Measurements from ENCODE around the gene HOXA3. TPM values are rescaled to one million over a fixed set of nuclear protein-coding genes. Genes with fewer than 3 reads are reported as not detected.

Gene HOXA3
- polyA plus RNA-seq, 1 of the 3 experiments (the other 2 are of a cell fraction), result 0.15 TPM

GRCh38 chr7:27171325-27171636 lies 18.9 kb upstream of the HOXA3 start:
- no peak overlapping the region for H3K27ac ChIP-seq (ENCODE audit: low read depth in 2 of 2, low read length in 1 of 2)
- ChIA-PET CTCF (interaction anchor here (0.7 to 12.3 kb wide), 9 partner anchors 3 to 802 kb away, joined by 3 to 205 read pairs (median 4); partner anchors contain the start of genes HOXA10, HOXA3, HOXA7 and HOXA9), POLR2A (no interaction called here)
- no peaks in the 10 kb centered on the region for H3K9me3 ChIP-seq
- H3K79me2 ChIP-seq (ENCODE audit: insufficient read depth), result no peaks in the 10 kb centered on the region
- no peak overlapping the region for H3K9ac ChIP-seq
- peaks cover 13% of the 10 kb centered on the region for H4K20me1 ChIP-seq (ENCODE audit: insufficient read depth)
- H3K4me2 ChIP-seq, result no peak overlapping the region
- H3K27me3 ChIP-seq (ENCODE audit: insufficient read depth), result peaks cover 100% of the 10 kb centered on the region
- DNase-seq, result no peak
- H3K4me3 ChIP-seq (ENCODE audit: low read depth in 2 of 2, low read length in 1 of 2), result no peak overlapping the region
- H2AFZ ChIP-seq (ENCODE audit: low read depth), result no peak overlapping the region
- H3K4me1 ChIP-seq (ENCODE audit: control insufficient read depth in 1 of 2, insufficient read depth in 2 of 2, low read depth in 1 of 2, low read length in 1 of 2), result peaks cover 0 to 2% of the 10 kb centered on the region in 2 experiments; a peak in 1 of 4 replicates
- no peak for TF ChIP-seq RCOR1 (IDR thresholded peaks at IDR 0.05; ENCODE audit: low read length)
- no peak for TF ChIP-seq GABPA (IDR thresholded peaks at IDR 0.05; ENCODE audit: low read depth)
- TF ChIP-seq EZH2phosphoT487 (IDR thresholded peaks at IDR 0.05; ENCODE audit: borderline replicate concordance, low read depth), result 0 out of 2 replicates have a peak, but pooled peaks have one; percentile 26
- no peak for TF ChIP-seq RFX5 (IDR thresholded peaks at IDR 0.05; ENCODE audit: low read length)
- TF ChIP-seq TEAD4 (IDR thresholded peaks at IDR 0.05; ENCODE audit: borderline replicate concordance, insufficient read depth), result no peak
- TF ChIP-seq, protein P1, sequence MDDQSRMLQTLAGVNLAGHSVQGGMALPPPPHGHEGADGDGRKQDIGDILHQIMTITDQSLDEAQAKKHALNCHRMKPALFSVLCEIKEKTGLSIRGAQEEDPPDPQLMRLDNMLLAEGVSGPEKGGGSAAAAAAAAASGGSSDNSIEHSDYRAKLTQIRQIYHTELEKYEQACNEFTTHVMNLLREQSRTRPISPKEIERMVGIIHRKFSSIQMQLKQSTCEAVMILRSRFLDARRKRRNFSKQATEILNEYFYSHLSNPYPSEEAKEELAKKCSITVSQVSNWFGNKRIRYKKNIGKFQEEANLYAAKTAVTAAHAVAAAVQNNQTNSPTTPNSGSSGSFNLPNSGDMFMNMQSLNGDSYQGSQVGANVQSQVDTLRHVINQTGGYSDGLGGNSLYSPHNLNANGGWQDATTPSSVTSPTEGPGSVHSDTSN (IDR thresholded peaks at IDR 0.05), result no peak
- TF ChIP-seq, protein P2, sequence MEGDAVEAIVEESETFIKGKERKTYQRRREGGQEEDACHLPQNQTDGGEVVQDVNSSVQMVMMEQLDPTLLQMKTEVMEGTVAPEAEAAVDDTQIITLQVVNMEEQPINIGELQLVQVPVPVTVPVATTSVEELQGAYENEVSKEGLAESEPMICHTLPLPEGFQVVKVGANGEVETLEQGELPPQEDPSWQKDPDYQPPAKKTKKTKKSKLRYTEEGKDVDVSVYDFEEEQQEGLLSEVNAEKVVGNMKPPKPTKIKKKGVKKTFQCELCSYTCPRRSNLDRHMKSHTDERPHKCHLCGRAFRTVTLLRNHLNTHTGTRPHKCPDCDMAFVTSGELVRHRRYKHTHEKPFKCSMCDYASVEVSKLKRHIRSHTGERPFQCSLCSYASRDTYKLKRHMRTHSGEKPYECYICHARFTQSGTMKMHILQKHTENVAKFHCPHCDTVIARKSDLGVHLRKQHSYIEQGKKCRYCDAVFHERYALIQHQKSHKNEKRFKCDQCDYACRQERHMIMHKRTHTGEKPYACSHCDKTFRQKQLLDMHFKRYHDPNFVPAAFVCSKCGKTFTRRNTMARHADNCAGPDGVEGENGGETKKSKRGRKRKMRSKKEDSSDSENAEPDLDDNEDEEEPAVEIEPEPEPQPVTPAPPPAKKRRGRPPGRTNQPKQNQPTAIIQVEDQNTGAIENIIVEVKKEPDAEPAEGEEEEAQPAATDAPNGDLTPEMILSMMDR (IDR thresholded peaks at IDR 0.05), result no peak
- no peaks in the 10 kb centered on the region for H3K9me2 ChIP-seq
- 28% methylated on average over 8 of the region's 8 CpGs for WGBS (ENCODE audit: low lambda C conversion rate)
- no peaks in the 10 kb centered on the region for H3K36me3 ChIP-seq (replicated peaks in 1 of 2; ENCODE audit: control insufficient read depth in 1 of 2, insufficient read depth in 2 of 2, low read length in 1 of 2)
- H3F3A ChIP-seq (replicated peaks; ENCODE audit: insufficient read depth), result peaks cover 9% of the 10 kb centered on the region

GRCh38 chr7:27170426-27171324 lies 18.3 kb upstream of the HOXA3 start:
- H3K4me1 ChIP-seq (ENCODE audit: control insufficient read depth in 1 of 2, insufficient read depth in 2 of 2, low read depth in 1 of 2, low read length in 1 of 2), result peaks cover 0 to 2% of the 10 kb centered on the region in 2 experiments; a peak in 1 of 4 replicates
- no peak for DNase-seq
- H4K20me1 ChIP-seq (ENCODE audit: insufficient read depth), result peaks cover 13% of the 10 kb centered on the region
- no peak overlapping the region for H2AFZ ChIP-seq (ENCODE audit: low read depth)
- H3K4me3 ChIP-seq (ENCODE audit: low read depth in 2 of 2, low read length in 1 of 2), result no peak overlapping the region
- TF ChIP-seq SMC3 (IDR thresholded peaks at IDR 0.05; ENCODE audit: low read depth, low read length), result no peak
- TF ChIP-seq, protein P2 (IDR thresholded peaks at IDR 0.05), result no peak
- peak; percentile 77 for TF ChIP-seq EZH2phosphoT487 (IDR thresholded peaks at IDR 0.05; ENCODE audit: borderline replicate concordance, low read depth)
- no peak overlapping the region for H3K9ac ChIP-seq
- CTCF ChIA-PET, result interaction anchor here (0.7 to 12.3 kb wide), 9 partner anchors 4 to 801 kb away, joined by 3 to 205 read pairs (median 6); partner anchors contain the start of genes HOXA10, HOXA3, HOXA7 and HOXA9
- H3K27ac ChIP-seq (ENCODE audit: low read depth in 2 of 2, low read length in 1 of 2), result no peak overlapping the region
- no peaks in the 10 kb centered on the region for H3K9me2 ChIP-seq
- H3F3A ChIP-seq (replicated peaks; ENCODE audit: insufficient read depth), result peaks cover 9% of the 10 kb centered on the region
- H3K27me3 ChIP-seq (ENCODE audit: insufficient read depth), result peaks cover 100% of the 10 kb centered on the region
- H3K4me2 ChIP-seq, result no peak overlapping the region
- no peaks in the 10 kb centered on the region for H3K79me2 ChIP-seq (ENCODE audit: insufficient read depth)
- POLR2A ChIA-PET, result no interaction called here
- no peaks in the 10 kb centered on the region for H3K36me3 ChIP-seq (replicated peaks in 1 of 2; ENCODE audit: control insufficient read depth in 1 of 2, insufficient read depth in 2 of 2, low read length in 1 of 2)
- WGBS (ENCODE audit: low lambda C conversion rate), result 15% methylated on average over 11 of the region's 11 CpGs
- H3K9me3 ChIP-seq, result no peaks in the 10 kb centered on the region
